ENCODE measurements around the gene C9orf78. TPM values are rescaled to one million over a fixed set of nuclear protein-coding genes. Genes with fewer than 3 reads are reported as not detected.

The C9orf78 gene
- total and polyA plus RNA-seq, 2 experiments from 2014 or later = 43.8 to 47.9 TPM

- Histone ChIP-seq H3K27me3 (no peaks in the 10 kb centered on the region), H3K4me1 (ENCODE audit: insufficient read depth) (no peaks in the 10 kb centered on the region), H3K9me3 (ENCODE audit: low read depth) (no peaks in the 10 kb centered on the region), H3K4me2 (no peak overlapping the region), H3K27ac (no peak overlapping the region), H4K20me1 (ENCODE audit: insufficient read depth, poor library complexity, severe bottlenecking) (no peaks in the 10 kb centered on the region), H3K4me3 (no peak overlapping the region), H3K9me2 (replicated peaks; ENCODE audit: insufficient read depth) (no peaks in the 10 kb centered on the region), H2AFZ (no peak overlapping the region), H3K36me3 (replicated peaks; ENCODE audit: insufficient read depth, low read depth) (no peaks in the 10 kb centered on the region), H3K79me2 (no peaks in the 10 kb centered on the region)
- WGBS (ENCODE audit: low lambda C conversion rate, missing lambda C conversion rate) = 85% methylated on average over 23 of the region's 23 CpGs
- no peak for TF ChIP-seq EZH2 (IDR thresholded peaks at IDR 0.05; ENCODE audit: borderline replicate concordance)
- TF ChIP-seq CTCF (IDR thresholded peaks at IDR 0.05; ENCODE audit: poor library complexity) = no peak
- TF ChIP-seq EZH2phosphoT487 (IDR thresholded peaks at IDR 0.05; ENCODE audit: low read depth, severe bottlenecking, unreplicated experiment) = no peak
- DNase-seq (ENCODE audit: low spot score) = no peak
Observed at GRCh38 chr9:129875181-129875611, 40.1 kb upstream of the C9orf78 start.

GRCh38 chr9:129874261-129875101, 39.4 kb upstream of the C9orf78 start:
- Histone ChIP-seq H4K20me1 (ENCODE audit: insufficient read depth, poor library complexity, severe bottlenecking) (no peaks in the 10 kb centered on the region), H2AFZ (no peak overlapping the region), H3K27me3 (no peaks in the 10 kb centered on the region), H3K9me2 (replicated peaks; ENCODE audit: insufficient read depth) (no peaks in the 10 kb centered on the region), H3K36me3 (replicated peaks; ENCODE audit: insufficient read depth, low read depth) (no peaks in the 10 kb centered on the region), H3K4me3 (no peak overlapping the region), H3K79me2 (no peaks in the 10 kb centered on the region), H3K27ac (no peak overlapping the region), H3K9me3 (ENCODE audit: low read depth) (no peaks in the 10 kb centered on the region), H3K4me1 (ENCODE audit: insufficient read depth) (no peaks in the 10 kb centered on the region), H3K4me2 (no peak overlapping the region)
- no peak for TF ChIP-seq EZH2phosphoT487 (IDR thresholded peaks at IDR 0.05; ENCODE audit: low read depth, severe bottlenecking, unreplicated experiment)
- TF ChIP-seq EZH2 (IDR thresholded peaks at IDR 0.05; ENCODE audit: borderline replicate concordance) = no peak
- TF ChIP-seq CTCF (IDR thresholded peaks at IDR 0.05; ENCODE audit: poor library complexity) = no peak
- DNase-seq (ENCODE audit: low spot score) = no peak
- WGBS (ENCODE audit: low lambda C conversion rate, missing lambda C conversion rate) = 96% methylated on average over 31 of the region's 38 CpGs

DNA sequence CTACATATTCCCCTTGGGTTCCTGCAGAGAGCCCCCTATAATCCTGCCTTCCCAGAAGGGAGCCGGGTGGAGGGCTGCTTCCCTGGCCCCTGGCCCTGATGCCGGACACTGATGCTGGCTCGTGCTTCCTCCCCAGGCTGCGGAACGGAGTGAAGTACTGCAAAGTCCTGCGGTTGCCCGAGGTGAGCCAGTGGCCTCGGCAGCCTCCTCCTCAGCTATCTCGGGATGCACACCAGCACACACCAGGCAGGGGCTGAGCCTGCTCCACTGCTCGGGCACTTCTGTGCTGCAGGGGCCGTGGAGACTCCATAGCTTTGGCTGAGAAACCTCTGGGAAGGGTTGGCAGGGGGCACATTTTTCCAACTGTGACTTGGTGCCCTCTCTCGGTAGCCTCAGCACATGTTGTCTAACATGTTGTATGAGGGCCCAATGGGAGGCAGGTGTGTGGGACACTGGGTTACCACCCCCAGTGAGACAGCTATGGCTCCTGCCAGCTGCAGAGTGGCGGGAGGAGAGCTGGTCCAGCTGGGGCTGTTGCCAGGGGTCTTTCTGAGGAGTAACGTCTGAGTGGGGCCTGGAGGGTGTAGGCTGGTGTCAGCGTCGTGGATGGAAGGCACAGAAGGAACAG, 38.6 kb upstream of the C9orf78 start:
- Histone ChIP-seq H3K4me3 (no peak overlapping the region), H3K79me2 (no peaks in the 10 kb centered on the region), H3K4me1 (ENCODE audit: insufficient read depth) (no peaks in the 10 kb centered on the region), H3K4me2 (no peak overlapping the region), H3K36me3 (replicated peaks; ENCODE audit: insufficient read depth, low read depth) (no peaks in the 10 kb centered on the region), H3K9me3 (ENCODE audit: low read depth) (no peaks in the 10 kb centered on the region), H4K20me1 (ENCODE audit: insufficient read depth, poor library complexity, severe bottlenecking) (no peaks in the 10 kb centered on the region), H2AFZ (no peak overlapping the region), H3K9me2 (replicated peaks; ENCODE audit: insufficient read depth) (no peaks in the 10 kb centered on the region), H3K27ac (no peak overlapping the region), H3K27me3 (no peaks in the 10 kb centered on the region)
- no peak for DNase-seq (ENCODE audit: low spot score)
- 88% methylated on average over 16 of the region's 16 CpGs for WGBS (ENCODE audit: low lambda C conversion rate, missing lambda C conversion rate)
- TF ChIP-seq EZH2phosphoT487 (IDR thresholded peaks at IDR 0.05; ENCODE audit: low read depth, severe bottlenecking, unreplicated experiment) (no peak), CTCF (IDR thresholded peaks at IDR 0.05; ENCODE audit: poor library complexity) (no peak), EZH2 (IDR thresholded peaks at IDR 0.05; ENCODE audit: borderline replicate concordance) (no peak)
